Activated T-helper 2 cell treated with anti-CD3 and anti-CD28 coated beads, Interferon-gamma antibody, Interleukin-2, Interleukin-4, amounts not matched to agents 10 μg/mL and 5 μg/mL and 100 μg/mL, durations not matched to agents 14 hours and 24 hours and 36 hours (primary cell): ENCODE measurements around the gene ETV6. TPM values are rescaled to one million over a fixed set of nuclear protein-coding genes. Genes with fewer than 3 reads are reported as not detected.
"Not testable (repeated sequence)": the region's sequence is repeated elsewhere in the genome, so short reads cannot be mapped to it uniquely, and the experiment has no call there.

ENCODE experiments used
- DNase-seq: peaks from one replicate; pipeline ENCODE4 v3.0.0; 2021; ENCODE audit warnings: low spot score
- H3K27ac Mint-ChIP-seq: one replicate; pipeline ENCODE4 v1.8.0; 2021; ENCODE audit warnings: mixed read lengths
- H3K27me3 Mint-ChIP-seq: one replicate; pipeline ENCODE4 v1.8.0; 2021; ENCODE audit warnings: low read depth, mixed read lengths
- H3K36me3 Mint-ChIP-seq: one replicate; pipeline ENCODE4 v1.8.0; 2021; ENCODE audit warnings: low read depth, mixed read lengths
- H3K4me1 Mint-ChIP-seq: one replicate; pipeline ENCODE4 v1.8.0; 2021; ENCODE audit warnings: low read depth, mixed read lengths
- H3K4me3 Mint-ChIP-seq: one replicate; pipeline ENCODE4 v1.8.0; 2021; ENCODE audit warnings: low read depth, mild to moderate bottlenecking, moderate library complexity, mixed read lengths
- H3K9me3 Mint-ChIP-seq: one replicate; pipeline ENCODE4 v1.8.0; 2021; ENCODE audit warnings: mixed read lengths
- intact Hi-C: fragments of 100-400 bp; cut with micrococcal nuclease; formaldehyde crosslinking; loops from one replicate; pipeline ENCODE4 v1.15.1; 2023
- total RNA-seq: library from RNA; stranded (reverse); gene quantifications from 2 replicates; pipeline ENCODE4 v1.2.3, GENCODE V29; 2022

ETV6 gene
- 68.2 and 69.4 TPM in 2 replicates for total RNA-seq

- Mint-ChIP-seq H3K36me3 (peaks cover 22% of the 10 kb centered on the region), H3K27ac (peak within 1 kb of the TSS; percentile 99), H3K9me3 (no peaks in the 10 kb centered on the region), H3K27me3 (peaks cover 2% of the 10 kb centered on the region), H3K4me3 (peak within 1 kb of the TSS; percentile 94), H3K4me1 (peaks cover 31% of the 10 kb centered on the region)
- intact Hi-C loops: loop anchor here (1.0 to 5.0 kb wide), 9 partner anchors 53 to 1068 kb away; partner anchors contain the start of genes BORCS5 and CDKN1B
- DNase-seq: peak; percentile 73
Observed at GRCh38 chr12:11649413-11650285, at the start of gene ETV6. Gene ETV6, plus strand, starts transcription at chr12:11649674. Its CDS starts 454 bp downstream, at chr12:11650128.

GRCh38 chr12:11600199-11600598, 49.3 kb upstream of the ETV6 start:
- Mint-ChIP-seq H3K27ac (no peak overlapping the region), H3K4me1 (peaks cover 7% of the 10 kb centered on the region), H3K27me3 (peaks cover 3% of the 10 kb centered on the region), H3K36me3 (no peaks in the 10 kb centered on the region), H3K4me3 (no peak overlapping the region), H3K9me3 (no peaks in the 10 kb centered on the region)
- intact Hi-C loops: no loop called here
- DNase-seq: no peak

GRCh38 chr12:11601647-11602046, 47.8 kb upstream of the ETV6 start:
- no peak overlapping the region for H3K27ac Mint-ChIP-seq

GRCh38 chr12:11607313-11608081, 42.0 kb upstream of the ETV6 start:
- no peak for DNase-seq
- intact Hi-C loops: no loop called here
- H3K9me3 Mint-ChIP-seq: no peaks in the 10 kb centered on the region
- H3K36me3 Mint-ChIP-seq: no peaks in the 10 kb centered on the region
- H3K27me3 Mint-ChIP-seq: no peaks in the 10 kb centered on the region
- no peak overlapping the region for H3K4me3 Mint-ChIP-seq
- H3K27ac Mint-ChIP-seq: no peak overlapping the region
- no peaks in the 10 kb centered on the region for H3K4me1 Mint-ChIP-seq

More at GRCh38 chr12:11601647-11602046, 47.8 kb upstream of the ETV6 start:
- no peaks in the 10 kb centered on the region for H3K9me3 Mint-ChIP-seq
- peaks cover 3% of the 10 kb centered on the region for H3K27me3 Mint-ChIP-seq
- intact Hi-C loops: no loop called here
- no peak for DNase-seq
- peaks cover 6% of the 10 kb centered on the region for H3K4me1 Mint-ChIP-seq
- H3K36me3 Mint-ChIP-seq: no peaks in the 10 kb centered on the region
- H3K4me3 Mint-ChIP-seq: no peak overlapping the region

- DNase-seq: no peak
- Mint-ChIP-seq H3K27me3 (no peaks in the 10 kb centered on the region), H3K4me1 (no peaks in the 10 kb centered on the region), H3K36me3 (no peaks in the 10 kb centered on the region), H3K9me3 (no peaks in the 10 kb centered on the region), H3K27ac (no peak overlapping the region), H3K4me3 (no peak overlapping the region)
- intact Hi-C loops: no loop called here
Observed at GRCh38 chr12:11609045-11609444, 40.4 kb upstream of the ETV6 start.

- H3K27ac Mint-ChIP-seq: no peak overlapping the region
- intact Hi-C loops: no loop called here
- H3K27me3 Mint-ChIP-seq: no peaks in the 10 kb centered on the region
- no peaks in the 10 kb centered on the region for H3K4me1 Mint-ChIP-seq
- H3K36me3 Mint-ChIP-seq: no peaks in the 10 kb centered on the region
- no peak overlapping the region for H3K4me3 Mint-ChIP-seq
- H3K9me3 Mint-ChIP-seq: no peaks in the 10 kb centered on the region
- DNase-seq: no peak
Observed at GRCh38 chr12:11615481-11615880, 34.0 kb upstream of the ETV6 start.

GRCh38 chr12:11618046-11618445, 31.4 kb upstream of the ETV6 start:
- DNase-seq: no peak
- no peaks in the 10 kb centered on the region for H3K36me3 Mint-ChIP-seq
- H3K27me3 Mint-ChIP-seq: no peaks in the 10 kb centered on the region
- peaks cover 4% of the 10 kb centered on the region for H3K4me1 Mint-ChIP-seq
- H3K27ac Mint-ChIP-seq: no peak overlapping the region
- H3K9me3 Mint-ChIP-seq: no peaks in the 10 kb centered on the region
- H3K4me3 Mint-ChIP-seq: no peak overlapping the region
- intact Hi-C loops: no loop called here

GRCh38 chr12:11621797-11622423, 27.6 kb upstream of the ETV6 start:
- Mint-ChIP-seq H3K4me3 (no peak overlapping the region), H3K27ac (no peak overlapping the region), H3K36me3 (no peaks in the 10 kb centered on the region), H3K4me1 (peaks cover 4% of the 10 kb centered on the region), H3K9me3 (no peaks in the 10 kb centered on the region), H3K27me3 (peaks cover 8% of the 10 kb centered on the region)
- intact Hi-C loops: loop anchor here (2.0 kb wide), 1 partner anchor 411 kb away; no protein-coding TSS in a partner anchor
- no peak for DNase-seq

GRCh38 chr12:11622876-11623281, 26.6 kb upstream of the ETV6 start:
- H3K27me3 Mint-ChIP-seq: peaks cover 8% of the 10 kb centered on the region
- H3K4me3 Mint-ChIP-seq: no peak overlapping the region
- H3K27ac Mint-ChIP-seq: no peak overlapping the region
- no peaks in the 10 kb centered on the region for H3K9me3 Mint-ChIP-seq
- H3K4me1 Mint-ChIP-seq: peaks cover 4% of the 10 kb centered on the region
- H3K36me3 Mint-ChIP-seq: no peaks in the 10 kb centered on the region
- DNase-seq: no peak
- intact Hi-C loops: loop anchor here (2.0 kb wide), 1 partner anchor 410 kb away; no protein-coding TSS in a partner anchor

- no peak overlapping the region for H3K27ac Mint-ChIP-seq
- H3K36me3 Mint-ChIP-seq: no peaks in the 10 kb centered on the region
- no peaks in the 10 kb centered on the region for H3K9me3 Mint-ChIP-seq
- intact Hi-C loops: loop anchor here (2.0 kb wide), 1 partner anchor 409 kb away; no protein-coding TSS in a partner anchor
- H3K4me1 Mint-ChIP-seq: peaks cover 4% of the 10 kb centered on the region
- DNase-seq: no peak
- peaks cover 8% of the 10 kb centered on the region for H3K27me3 Mint-ChIP-seq
- H3K4me3 Mint-ChIP-seq: no peak overlapping the region
Observed at GRCh38 chr12:11623382-11623781, 26.1 kb upstream of the ETV6 start.

- H3K4me3 Mint-ChIP-seq: no peak overlapping the region
- no peak for DNase-seq
- H3K4me1 Mint-ChIP-seq: peaks cover 4% of the 10 kb centered on the region
- H3K27ac Mint-ChIP-seq: no peak overlapping the region
- intact Hi-C loops: no loop called here
- H3K9me3 Mint-ChIP-seq: no peaks in the 10 kb centered on the region
- no peaks in the 10 kb centered on the region for H3K36me3 Mint-ChIP-seq
- H3K27me3 Mint-ChIP-seq: peaks cover 8% of the 10 kb centered on the region
Observed at GRCh38 chr12:11624116-11624515, 25.4 kb upstream of the ETV6 start.

- H3K4me1 Mint-ChIP-seq, H3K4me3 Mint-ChIP-seq, H3K9me3 Mint-ChIP-seq, H3K36me3 Mint-ChIP-seq, H3K27me3 Mint-ChIP-seq, intact Hi-C loops, H3K27ac Mint-ChIP-seq, DNase-seq: not testable (repeated sequence)
Observed at GRCh38 chr12:11627709-11628108, 21.8 kb upstream of the ETV6 start.
